H7 (cell line): ENCODE data around the gene GRM8. TPM values are rescaled to one million over a fixed set of nuclear protein-coding genes. Genes with fewer than 3 reads are reported as not detected.

ENCODE experiments used
- DNase-seq: peaks from one replicate; pipeline ENCODE4 v3.0.0; 2012
- H3K27me3 ChIP-seq: 2 replicates; pipeline ENCODE4 v1.6.0; 2011; ENCODE audit warnings: mild to moderate bottlenecking, low read length; ENCODE audit not compliant: control insufficient read depth, insufficient read depth
- H3K36me3 ChIP-seq: replicated peaks from 2 replicates; pipeline ENCODE4 v1.5.1; 2011; ENCODE audit warnings: low read length; ENCODE audit not compliant: control insufficient read depth, insufficient read depth
- H3K4me3 ChIP-seq: 2 replicates; pipeline ENCODE4 v1.5.1; 2011; ENCODE audit warnings: low read depth, mild to moderate bottlenecking, control low read depth, low read length, moderate library complexity; ENCODE audit not compliant: insufficient read depth
- total RNA-seq: library from RNA; depleted of rRNA; stranded (reverse); fragments of >200 nt; shearing (Covaris generic); gene quantifications from 2 replicates; pipeline ENCODE4 v1.2.3, GENCODE V29; 2014

GRM8 gene
- total RNA-seq, 1 experiment from 2014 or later, result 1.1 TPM

DNA sequence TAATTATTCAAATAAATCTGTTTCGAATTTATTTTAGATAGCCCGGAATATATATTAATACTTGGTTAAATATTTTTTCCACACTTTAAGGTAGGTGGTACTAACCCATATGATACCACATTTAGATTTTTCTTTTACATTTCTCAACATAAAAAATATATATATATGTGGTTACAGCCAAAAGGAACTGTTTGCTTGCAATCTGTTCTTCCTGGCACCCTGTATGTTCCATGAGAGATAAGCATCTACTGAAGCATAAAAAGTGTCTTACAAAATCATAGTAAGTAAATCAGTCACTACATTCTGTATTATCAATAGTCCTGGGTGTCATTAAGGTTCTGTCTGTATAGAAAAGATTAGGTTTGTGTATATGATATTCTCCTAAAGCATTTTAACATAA, 726.8 kb downstream of the GRM8 start:
- no peaks in the 10 kb centered on the region for H3K27me3 ChIP-seq
- DNase-seq, result no peak
- H3K4me3 ChIP-seq, result no peak overlapping the region
- no peaks in the 10 kb centered on the region for H3K36me3 ChIP-seq

DNA sequence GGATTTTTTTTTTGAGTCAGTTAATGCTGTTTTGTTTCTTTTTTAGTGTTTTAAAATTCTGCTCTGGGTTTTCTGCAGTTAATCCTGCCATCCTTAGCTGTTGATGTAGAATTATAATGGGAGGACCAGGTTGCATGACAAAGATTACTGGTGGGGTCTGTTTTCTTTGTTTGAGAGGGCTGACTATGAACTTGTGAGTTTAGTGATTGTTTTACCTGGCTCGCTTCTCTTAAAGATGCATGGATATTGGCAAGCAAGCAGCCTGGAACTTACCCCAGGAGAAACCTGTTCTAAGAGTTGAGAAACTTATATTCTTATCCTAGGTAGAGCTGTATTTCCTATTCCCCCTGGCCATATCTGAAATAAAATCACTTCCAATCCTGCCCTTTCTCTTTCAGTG, 727.8 kb downstream of the GRM8 start:
- Histone ChIP-seq H3K4me3 (no peak overlapping the region), H3K27me3 (no peaks in the 10 kb centered on the region), H3K36me3 (no peaks in the 10 kb centered on the region)
- DNase-seq, result peak; percentile 4

DNA sequence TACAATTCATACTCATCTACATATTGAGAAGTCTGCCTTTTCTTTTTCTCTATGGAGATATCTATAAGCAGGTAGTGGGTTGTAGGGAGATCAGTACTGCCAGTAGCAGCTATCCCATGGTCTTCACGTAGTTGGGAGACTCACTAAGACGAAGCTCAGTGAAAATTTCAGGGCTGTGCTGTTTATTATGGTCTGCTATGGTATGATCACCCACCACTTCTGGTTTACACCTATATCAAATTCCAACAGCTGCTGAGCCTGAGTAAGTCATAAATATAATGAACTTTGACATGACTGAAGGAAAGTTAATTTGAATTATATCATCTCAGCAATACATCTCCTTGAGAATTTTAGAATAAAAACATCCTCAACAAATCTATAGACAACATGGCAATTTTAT, 741.7 kb downstream of the GRM8 start:
- H3K4me3 ChIP-seq, result no peak overlapping the region
- no peak for DNase-seq
- no peaks in the 10 kb centered on the region for H3K27me3 ChIP-seq
- H3K36me3 ChIP-seq, result no peaks in the 10 kb centered on the region

- no peak overlapping the region for H3K4me3 ChIP-seq
- no peaks in the 10 kb centered on the region for H3K36me3 ChIP-seq
- no peaks in the 10 kb centered on the region for H3K27me3 ChIP-seq
- DNase-seq, result no peak
These were observed 751.1 kb downstream of the GRM8 start for GRCh38 chr7:126501617-126502016.

DNA sequence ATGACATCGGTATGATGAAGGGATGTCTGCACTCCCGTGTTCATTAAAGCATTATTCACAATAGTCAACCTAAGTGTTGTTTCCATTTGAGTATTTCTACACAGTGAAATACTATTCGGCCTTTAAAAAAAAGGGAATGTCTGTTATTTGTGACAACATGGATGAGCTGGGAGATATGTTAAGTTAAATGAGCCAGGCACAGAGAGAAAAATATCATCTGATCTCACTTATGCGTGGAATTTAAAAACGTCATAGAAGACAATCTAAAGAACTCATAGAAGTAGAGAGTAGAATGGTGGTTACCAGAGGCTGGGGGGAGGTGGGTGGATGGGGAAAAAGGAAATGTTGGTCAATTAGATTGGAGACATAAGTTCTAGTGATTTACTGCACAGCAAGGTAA, 753.3 kb downstream of the GRM8 start:
- H3K27me3 ChIP-seq, result no peaks in the 10 kb centered on the region
- no peak overlapping the region for H3K4me3 ChIP-seq
- H3K36me3 ChIP-seq, result no peaks in the 10 kb centered on the region
- no peak for DNase-seq

GRCh38 chr7:126495733-126496132, 757.0 kb downstream of the GRM8 start:
- no peak overlapping the region for H3K4me3 ChIP-seq
- H3K36me3 ChIP-seq, result no peaks in the 10 kb centered on the region
- H3K27me3 ChIP-seq, result no peaks in the 10 kb centered on the region
- DNase-seq, result no peak

GRCh38 chr7:126495001-126495400, 757.7 kb downstream of the GRM8 start:
- Histone ChIP-seq H3K4me3 (no peak overlapping the region), H3K27me3 (no peaks in the 10 kb centered on the region), H3K36me3 (no peaks in the 10 kb centered on the region)
- DNase-seq, result no peak

DNA sequence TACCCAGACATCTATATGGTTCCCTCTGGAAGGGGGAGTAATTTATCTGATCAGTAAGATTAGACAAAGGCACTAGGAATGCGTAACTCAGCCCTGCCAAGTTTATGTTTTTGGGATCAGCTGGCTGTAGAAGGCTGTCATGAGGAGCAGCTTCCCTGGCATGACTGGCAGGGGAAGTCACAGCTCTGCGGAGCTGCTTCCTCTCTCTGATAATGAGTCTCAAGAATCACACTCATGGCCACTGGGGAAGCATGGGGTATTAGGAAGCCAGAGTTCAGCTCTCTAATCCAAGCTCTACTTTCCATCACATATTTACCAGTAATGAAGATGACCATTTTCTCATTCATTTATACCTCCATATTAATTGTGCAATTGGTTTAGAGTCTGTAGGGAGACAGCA, 758.9 kb downstream of the GRM8 start:
- Histone ChIP-seq H3K27me3 (no peaks in the 10 kb centered on the region), H3K4me3 (no peak overlapping the region), H3K36me3 (no peaks in the 10 kb centered on the region)
- no peak for DNase-seq

GRCh38 chr7:126489874-126490273, 762.9 kb downstream of the GRM8 start:
- DNase-seq, result no peak
- no peaks in the 10 kb centered on the region for H3K36me3 ChIP-seq
- no peak overlapping the region for H3K4me3 ChIP-seq
- H3K27me3 ChIP-seq, result no peaks in the 10 kb centered on the region

GRCh38 chr7:126487728-126488442, 764.9 kb downstream of the GRM8 start:
- Histone ChIP-seq H3K36me3 (no peaks in the 10 kb centered on the region), H3K27me3 (no peaks in the 10 kb centered on the region), H3K4me3 (no peak overlapping the region)
- DNase-seq, result no peak

DNA sequence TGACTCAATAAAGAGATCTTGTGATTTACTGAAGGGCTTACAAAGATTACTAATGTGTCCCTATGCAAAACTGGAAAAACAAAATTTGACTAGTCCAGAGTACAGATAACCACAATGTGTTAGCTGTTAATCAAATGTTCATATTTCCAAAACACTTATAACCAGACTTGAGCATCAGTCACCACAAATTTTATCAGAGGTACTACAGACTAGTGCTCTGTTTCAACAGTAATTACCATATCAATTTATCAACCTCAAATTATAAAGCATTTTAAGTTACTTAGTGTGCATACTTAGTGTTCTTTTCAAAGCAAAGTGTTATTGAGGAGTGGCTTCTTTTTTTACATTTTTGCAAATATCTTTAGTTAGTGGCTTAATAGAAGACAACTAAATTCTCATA, 765.9 kb downstream of the GRM8 start:
- no peak for DNase-seq
- H3K36me3 ChIP-seq, result no peaks in the 10 kb centered on the region
- no peaks in the 10 kb centered on the region for H3K27me3 ChIP-seq
- no peak overlapping the region for H3K4me3 ChIP-seq

- H3K4me3 ChIP-seq, result no peak overlapping the region
- DNase-seq, result no peak
- no peaks in the 10 kb centered on the region for H3K27me3 ChIP-seq
- H3K36me3 ChIP-seq, result no peaks in the 10 kb centered on the region
These were observed 767.0 kb downstream of the GRM8 start for GRCh38 chr7:126485791-126486190.

GRCh38 chr7:126483972-126484371, 768.8 kb downstream of the GRM8 start:
- Histone ChIP-seq H3K36me3 (no peaks in the 10 kb centered on the region), H3K27me3 (no peaks in the 10 kb centered on the region), H3K4me3 (no peak overlapping the region)
- DNase-seq, result no peak

DNA sequence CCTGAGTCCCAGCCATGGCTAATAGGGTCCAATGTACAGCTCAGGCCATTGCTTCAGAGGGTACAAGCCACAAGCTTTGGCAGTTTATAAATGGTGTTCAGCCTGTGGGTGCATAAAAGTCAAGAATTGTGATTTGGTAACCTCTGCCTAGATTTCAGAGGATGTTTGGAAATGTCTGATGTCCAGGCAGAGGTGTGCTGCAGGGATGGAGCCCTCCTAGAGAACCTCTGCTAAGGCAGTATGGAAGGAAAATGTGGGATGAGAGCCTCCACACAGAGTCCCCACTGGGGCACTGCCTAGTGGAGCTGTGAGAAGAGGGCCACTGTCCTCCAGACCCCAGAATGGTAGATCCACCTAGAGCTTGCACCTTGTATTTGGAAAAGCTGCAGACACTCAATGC, 779.9 kb downstream of the GRM8 start:
- DNase-seq, result no peak
- Histone ChIP-seq H3K36me3 (no peaks in the 10 kb centered on the region), H3K27me3 (no peaks in the 10 kb centered on the region), H3K4me3 (no peak overlapping the region)

DNA sequence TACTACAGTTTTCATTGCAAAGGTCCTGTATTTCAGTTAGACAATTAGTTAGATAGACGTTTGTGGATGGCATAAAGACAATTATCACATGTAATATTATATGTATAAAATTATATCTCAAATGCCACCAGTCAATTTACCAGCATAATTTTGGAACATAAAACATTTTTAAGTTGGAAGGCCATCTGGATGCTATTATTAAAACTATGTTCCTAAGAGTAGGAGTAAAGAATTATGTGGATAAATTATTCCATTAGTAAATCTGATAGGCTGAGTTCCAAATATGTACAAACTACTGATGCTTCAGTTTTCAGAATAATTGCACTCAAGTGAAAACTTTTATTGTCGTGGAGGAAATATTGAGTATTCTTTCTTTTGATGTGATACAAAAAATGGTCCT, 790.3 kb downstream of the GRM8 start:
- H3K27me3 ChIP-seq, result no peaks in the 10 kb centered on the region
- no peak overlapping the region for H3K4me3 ChIP-seq
- H3K36me3 ChIP-seq, result no peaks in the 10 kb centered on the region
- no peak for DNase-seq

- Histone ChIP-seq H3K36me3 (no peaks in the 10 kb centered on the region), H3K4me3 (no peak overlapping the region), H3K27me3 (no peaks in the 10 kb centered on the region)
- DNase-seq, result no peak
These were observed 792.1 kb downstream of the GRM8 start for GRCh38 chr7:126460664-126461063.
